GM21423 (cell line): ENCODE measurements around the gene KHDC4.

Experiments
- ATAC-seq: cut with Tn5 transposase; IDR thresholded peaks from one replicate; pipeline ENCODE4 v1.9.1; 2021; ENCODE audit warnings: mild to moderate bottlenecking, moderate library complexity; ENCODE audit not compliant: unreplicated experiment

KHDC4 gene

DNA sequence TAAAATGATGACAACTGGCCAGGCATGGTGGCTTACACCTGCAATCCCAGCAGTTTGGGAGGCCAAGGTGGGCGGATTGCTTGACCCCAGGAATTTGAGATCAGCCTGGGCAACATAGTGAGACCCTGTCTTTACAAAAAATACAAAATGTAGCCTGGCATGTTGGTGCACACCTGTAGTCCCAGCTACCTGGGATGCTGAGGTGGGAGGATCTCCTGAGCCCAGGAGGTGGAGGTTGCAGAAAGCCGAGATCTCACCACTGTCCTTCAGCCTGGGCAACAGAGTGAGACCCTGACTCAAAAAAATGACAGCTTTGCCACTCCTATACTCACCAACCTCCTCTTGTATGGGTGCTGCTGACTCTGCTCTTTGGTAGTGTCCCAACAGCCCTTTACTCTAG, 56.3 kb downstream of the KHDC4 start:
- ATAC-seq, result no peak

DNA sequence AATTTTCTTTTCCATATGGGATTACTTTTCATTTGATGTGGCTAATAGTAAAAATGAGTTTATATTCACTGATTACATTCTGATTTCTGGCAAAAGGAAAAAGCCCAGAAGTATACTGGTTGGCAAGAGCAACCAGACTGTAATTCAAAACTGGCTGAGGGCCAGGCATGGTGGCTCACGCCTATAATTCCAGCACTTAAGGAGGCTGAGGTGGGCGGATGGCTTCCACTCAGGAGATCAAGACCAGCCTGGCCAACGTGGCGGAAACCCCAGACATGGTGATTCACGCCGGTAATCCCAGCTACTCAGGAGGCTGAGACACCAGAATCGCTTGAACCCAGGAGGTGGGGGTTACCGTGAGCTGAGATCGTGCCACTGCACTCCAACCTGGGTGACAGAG, 60.4 kb downstream of the KHDC4 start:
- no peak for ATAC-seq

DNA sequence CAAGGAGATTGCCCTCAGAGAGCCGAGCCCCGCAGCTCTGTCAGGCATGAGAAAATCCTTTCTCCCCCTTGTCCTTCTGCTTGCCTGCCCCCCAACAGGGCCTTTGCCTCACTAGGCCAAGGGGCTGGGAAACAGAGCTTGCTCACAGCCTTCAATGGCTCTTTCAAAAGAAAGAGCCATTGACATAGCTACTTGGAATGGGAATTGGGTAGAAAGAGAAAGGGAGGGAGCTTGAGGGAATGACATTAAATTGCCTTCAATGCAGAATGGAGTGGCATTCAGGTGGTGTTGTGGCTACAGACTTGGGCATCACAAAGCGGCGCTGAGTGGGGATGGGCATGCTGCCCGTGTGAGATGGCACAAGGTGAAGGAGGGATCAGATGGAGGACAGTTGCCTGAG, 61.7 kb downstream of the KHDC4 start:
- ATAC-seq, result no peak

DNA sequence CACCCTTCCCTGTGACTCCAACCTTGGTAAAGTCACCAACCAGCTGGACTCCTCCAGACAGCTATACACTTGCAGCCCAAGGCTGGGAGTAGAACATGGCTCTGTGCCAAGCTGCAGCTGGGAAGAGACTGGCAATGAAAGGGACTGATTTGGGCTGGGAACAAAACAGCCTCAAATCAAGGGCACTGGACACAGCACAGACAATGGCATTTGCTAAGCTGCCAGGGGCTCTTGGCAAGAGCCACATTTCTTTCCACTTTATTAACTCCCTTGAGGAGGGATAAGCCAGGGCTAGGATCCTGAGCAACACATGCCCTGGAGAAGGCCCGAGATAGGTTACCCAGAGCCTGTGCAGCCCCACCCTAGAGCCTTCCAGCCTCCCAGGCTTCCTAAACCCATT, 62.8 kb downstream of the KHDC4 start:
- ATAC-seq, result no peak

DNA sequence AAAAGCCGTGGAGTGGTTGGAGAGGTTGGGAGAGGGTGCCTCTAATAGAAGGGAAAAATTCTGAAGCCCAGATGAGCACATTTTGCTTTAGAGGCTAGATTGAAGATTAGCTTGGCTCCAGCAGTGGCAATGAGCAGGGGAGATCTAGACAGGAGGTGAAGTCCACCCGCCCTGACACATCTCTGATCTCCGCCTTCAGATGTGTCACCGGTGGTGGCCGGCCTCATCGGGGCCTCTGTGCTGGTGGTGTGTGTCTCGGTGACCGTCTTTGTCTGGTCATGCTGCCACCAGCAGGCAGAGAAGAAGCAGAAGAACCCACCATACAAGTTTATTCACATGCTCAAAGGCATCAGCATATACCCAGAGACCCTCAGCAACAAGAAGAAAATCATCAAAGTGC, 66.4 kb downstream of the KHDC4 start:
- ATAC-seq, result no peak

DNA sequence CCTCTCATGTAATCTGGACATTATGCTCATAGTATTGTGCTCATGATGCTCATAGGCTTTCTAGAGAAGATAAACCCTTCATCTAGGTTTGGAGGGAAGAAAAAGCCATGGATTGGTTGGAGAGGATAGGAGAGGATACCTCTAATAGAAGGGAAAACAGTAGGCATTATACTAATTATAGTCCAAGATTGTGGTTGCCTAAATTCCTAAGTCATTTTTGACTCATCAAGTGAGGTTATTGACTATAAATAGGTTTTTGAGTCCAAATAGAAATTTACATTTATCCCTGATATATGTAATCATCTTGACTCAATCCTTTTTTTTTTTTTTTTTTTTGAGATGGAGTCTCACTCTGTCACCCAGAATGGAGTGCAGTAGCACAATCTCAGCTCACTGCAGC, 69.8 kb downstream of the KHDC4 start:
- no peak for ATAC-seq
